IPS-NIHi7 (cell line): Measurements from ENCODE around the gene KCP.
A peak's percentile ranks its signal among the peaks of the same experiment; 100 is the strongest.

Experiments used
- DNase-seq: peaks from one replicate; pipeline ENCODE4 v3.0.0; 2012; ENCODE audit warnings: mixed read lengths; ENCODE audit errors: extremely low spot score

The KCP gene

GRCh38 chr7:128906766-128907559 lies 3.5 kb downstream of the KCP start:
- peak; percentile 3 for DNase-seq

- DNase-seq: no peak
These were observed 4.3 kb downstream of the KCP start for GRCh38 chr7:128906001-128906765.

GRCh38 chr7:128904381-128905197 lies 5.9 kb downstream of the KCP start:
- peak; percentile 72 for DNase-seq

- DNase-seq: peak; percentile 4
These were observed 6.7 kb downstream of the KCP start for GRCh38 chr7:128903621-128904361.

- peak; percentile 4 for DNase-seq
These were observed 7.5 kb downstream of the KCP start for GRCh38 chr7:128902761-128903585.

- DNase-seq: no peak
These were observed 10.3 kb downstream of the KCP start for GRCh38 chr7:128900237-128900636.

- DNase-seq: no peak
These were observed 11.1 kb downstream of the KCP start for GRCh38 chr7:128899392-128899791.

GRCh38 chr7:128895320-128895719 lies 15.2 kb downstream of the KCP start:
- DNase-seq: no peak

- DNase-seq: no peak
These were observed 16.4 kb downstream of the KCP start for GRCh38 chr7:128894101-128894440.

GRCh38 chr7:128893251-128894100 lies 17.0 kb downstream of the KCP start:
- DNase-seq: no peak

- DNase-seq: no peak
These were observed 17.8 kb downstream of the KCP start for GRCh38 chr7:128892521-128893250.

GRCh38 chr7:128891942-128892269 lies 18.6 kb downstream of the KCP start:
- no peak for DNase-seq

GRCh38 chr7:128891110-128891941 lies 19.2 kb downstream of the KCP start:
- DNase-seq: peak; percentile 59

- peak; percentile 52 for DNase-seq
These were observed 20.0 kb downstream of the KCP start for GRCh38 chr7:128890306-128891109.

- no peak for DNase-seq
These were observed 21.4 kb downstream of the KCP start for GRCh38 chr7:128889121-128889520.

GRCh38 chr7:128888756-128889095 lies 21.8 kb downstream of the KCP start:
- no peak for DNase-seq

- no peak for DNase-seq
These were observed 22.3 kb downstream of the KCP start for GRCh38 chr7:128888039-128888755.
